K562 (cell line): Measurements from ENCODE around the gene FOXO3. TPM values are rescaled to one million over a fixed set of nuclear protein-coding genes. Genes with fewer than 3 reads are reported as not detected.
A peak's percentile ranks its signal among the peaks of the same experiment; 100 is the strongest.

Experiments used
- ARHGAP35 ChIP-seq: fragments of 450-650 bp; IDR thresholded peaks from 2 replicates; pipeline ENCODE4 v1.6.1; 2018; ENCODE audit not compliant: partially characterized antibody
- CBFA2T3 ChIP-seq: fragments of 450-650 bp; IDR thresholded peaks from 2 replicates; pipeline ENCODE4 v1.6.1; 2017
- CREM ChIP-seq: IDR thresholded peaks from 2 replicates; pipeline ENCODE4 v1.6.1; 2014; ENCODE audit warnings: antibody characterized with exemption, low read depth
- DPF2 ChIP-seq: fragments of 450-650 bp; IDR thresholded peaks from 2 replicates; pipeline ENCODE4 v1.6.1; 2016
- JUNB ChIP-seq: fragments of 450-650 bp; formaldehyde crosslinking; conservative IDR thresholded peaks from 2 replicates; pipeline ENCODE4 v1.4.0; 2020; ENCODE audit warnings: mild to moderate bottlenecking
- JUND ChIP-seq, 2 experiments: IDR thresholded peaks; 2 replicates in 1 of 2; 3 replicates in 1 of 2; pipeline ENCODE4 v1.6.1; 2011; ENCODE audit warnings: borderline replicate concordance in 2 of 2, low read depth in 2 of 2, low read length in 2 of 2, improper control_type of control experiment in 1 of 2, missing biosample characterization in 1 of 2, missing genetic modification characterization in 1 of 2, missing genetic modification reagents in 1 of 2
- MAX ChIP-seq: sonication (generic); formaldehyde crosslinking; IDR thresholded peaks from 2 replicates; pipeline ENCODE4 v1.9.0; 2022; ENCODE audit warnings: mild to moderate bottlenecking, missing genetic modification reagents
- MEIS2 ChIP-seq: fragments of 450-650 bp; IDR thresholded peaks from 2 replicates; pipeline ENCODE4 v1.6.1; 2014; ENCODE audit warnings: mild to moderate bottlenecking; ENCODE audit not compliant: partially characterized antibody
- MTA3 ChIP-seq: fragments of 450-650 bp; formaldehyde crosslinking; IDR thresholded peaks from 2 replicates; pipeline ENCODE4 v1.6.1; 2017; ENCODE audit warnings: mild to moderate bottlenecking, borderline replicate concordance
- NFIX ChIP-seq: fragments of 250-450 bp; sonication (Bioruptor Pico); IDR thresholded peaks from 2 replicates; pipeline ENCODE4 v1.4.0; 2020; ENCODE audit warnings: low read depth, mild to moderate bottlenecking, moderate library complexity
- NR2C2 ChIP-seq, 2 experiments: fragments of 200-800 bp in 1 of 2; sonication (Bioruptor generic) in 1 of 2; sonication (generic) in 1 of 2; formaldehyde crosslinking in 1 of 2; IDR thresholded peaks; 2 replicates each; pipeline versions ENCODE4 v1.6.1 to v1.8.0; 2016 to 2022; ENCODE audit warnings: mild to moderate bottlenecking in 1 of 2, missing compliant biosample characterization in 1 of 2, missing genetic modification characterization in 1 of 2, missing genetic modification reagents in 1 of 2
- PHF8 ChIP-seq: fragments of 200-600 bp; sonication (generic); IDR thresholded peaks from 2 replicates; pipeline ENCODE4 v1.6.1; 2012; ENCODE audit warnings: mixed run types, mild to moderate bottlenecking, inconsistent platforms, low read length, moderate library complexity, borderline replicate concordance
- PHTF2 ChIP-seq: fragments of 250-450 bp; sonication (Bioruptor Pico); IDR thresholded peaks from 2 replicates; pipeline ENCODE4 v1.5.0; 2021; ENCODE audit warnings: mild to moderate bottlenecking
- PTRF ChIP-seq: fragments of 450-650 bp; IDR thresholded peaks from 2 replicates; pipeline ENCODE4 v1.6.1; 2016; ENCODE audit warnings: mild to moderate bottlenecking, missing genetic modification characterization, missing compliant biosample characterization
- RFX5 ChIP-seq: IDR thresholded peaks from 2 replicates; pipeline ENCODE4 v1.6.1; 2011; ENCODE audit warnings: low read depth, mild to moderate bottlenecking, improper control_type of control experiment, low read length
- RFX7 ChIP-seq: fragments of 250-450 bp; sonication (Bioruptor Pico); IDR thresholded peaks from 2 replicates; pipeline ENCODE4 v1.5.1; 2021; ENCODE audit warnings: mild to moderate bottlenecking
- SETDB1 ChIP-seq: IDR thresholded peaks from one replicate; pipeline ENCODE4 v1.6.1; 2012; ENCODE audit warnings: low read length, control low read depth, inconsistent platforms
- SMAD2 ChIP-seq: fragments of 150-350 bp; IDR thresholded peaks from 2 replicates; pipeline ENCODE4 v1.6.1; 2014; ENCODE audit warnings: low read depth, mild to moderate bottlenecking, low read length
- SNIP1 ChIP-seq: fragments of 450-650 bp; IDR thresholded peaks from 2 replicates; pipeline ENCODE4 v1.7.1; 2017; ENCODE audit warnings: low read depth, mild to moderate bottlenecking
- TSC22D4 ChIP-seq: fragments of 450-650 bp; IDR thresholded peaks from 2 replicates; pipeline ENCODE4 v1.6.1; 2016; ENCODE audit warnings: missing genetic modification characterization, missing biosample characterization, control low read depth
- ZNF133 ChIP-seq: fragments of 250-450 bp; sonication (Bioruptor Pico); IDR thresholded peaks from 2 replicates; pipeline ENCODE4 v1.4.0; 2020; ENCODE audit warnings: mild to moderate bottlenecking
- ZNF445 ChIP-seq: fragments of 250-450 bp; sonication (Bioruptor Pico); IDR thresholded peaks from 2 replicates; pipeline ENCODE4 v1.4.0; 2020; ENCODE audit warnings: low read depth, mild to moderate bottlenecking, moderate library complexity
- ZNF592 ChIP-seq: fragments of 450-650 bp; IDR thresholded peaks from 2 replicates; pipeline ENCODE4 v1.6.1; 2017; ENCODE audit warnings: antibody characterized with exemption, mild to moderate bottlenecking
- ZNF830 ChIP-seq: fragments of 250-450 bp; sonication (Bioruptor Pico); IDR thresholded peaks from 2 replicates; pipeline ENCODE4 v1.5.0; 2021; ENCODE audit warnings: mild to moderate bottlenecking
- ZZZ3 ChIP-seq: fragments of 450-650 bp; IDR thresholded peaks from 2 replicates; pipeline ENCODE4 v1.6.1; 2016; ENCODE audit warnings: antibody characterized with exemption, mild to moderate bottlenecking, moderate library complexity
- polyA plus RNA-seq, 8 experiments: library from polyadenylated mRNA; depleted of rRNA in 4 of 8; stranded (reverse) in 5 of 8; unstranded in 3 of 8; fragments of >200 nt; fragmentation: Nextera tagmentation in 2 of 8; fragmentation: Illumina TruSeq in 1 of 8; extraction: Ambion mirVana in 2 of 8; extraction: Trizol in 1 of 8; gene quantifications; 2 replicates each; pipeline versions ENCODE4 v1.2.1 to v1.2.3, GENCODE V29; 2011 to 2014; ENCODE audit warnings: inconsistent platforms in 1 of 8, missing spikeins in 1 of 8
- total RNA-seq, 7 experiments: library from RNA; depleted of rRNA in 6 of 7; stranded (reverse); fragments of >200 nt in 6 of 7; fragmentation: Illumina TruSeq in 2 of 7; extraction: Trizol in 2 of 7; gene quantifications; 2 replicates each; pipeline versions ENCODE4 v1.2.1 to v1.2.3, GENCODE V29; 2011 to 2021; ENCODE audit warnings: low replicate concordance in 1 of 7
- TF ChIP-seq, protein P1 (sequence below): fragments of 450-650 bp; formaldehyde crosslinking; IDR thresholded peaks from 2 replicates; pipeline ENCODE4 v1.4.0; 2022; ENCODE audit warnings: mild to moderate bottlenecking, moderate library complexity

The FOXO3 gene
- total and polyA plus RNA-seq, 9 of the 15 experiments (the other 6 are each of a cell fraction or from before 2014, with no cell fraction given): 3.0 to 14.6 (median 6.0) TPM

- TF ChIP-seq ZNF133 (CRISPR knock-in tag) (no peak), PHF8 (no peak), ZNF592 (no peak), NFIX (CRISPR knock-in tag) (no peak), ZNF830 (no peak), PTRF (no peak), CREM (no peak), SMAD2 (no peak), ZNF445 (no peak), RFX5 (no peak), SETDB1 (no peak), MEIS2 (no peak), PHTF2 (no peak), DPF2 (peak; percentile 62), TSC22D4 (tag) (no peak), ARHGAP35 (peak; percentile 76), JUNB (CRISPR knock-in tag) (no peak), JUND (IDR thresholded peaks at IDR 0.05; ENCODE audit: borderline replicate concordance, low read depth, low read length) (peak; percentile 18; the same call in 1 of the 2 replicates), JUND (tag; IDR thresholded peaks at IDR 0.05; ENCODE audit: borderline replicate concordance, low read depth, low read length) (peak; percentile 12; the same call in 1 of the 3 replicates), MAX (CRISPR knock-in tag) (no peak), MTA3 (no peak), NR2C2 (CRISPR knock-in tag; IDR thresholded peaks at IDR 0.05) (no peak), NR2C2 (tag; IDR thresholded peaks at IDR 0.05) (peak; percentile 49; the same call in 1 of the 2 replicates), RFX7 (CRISPR knock-in tag) (no peak), CBFA2T3 (no peak), ZZZ3 (no peak), SNIP1 (no peak)
- TF ChIP-seq, protein P1, sequence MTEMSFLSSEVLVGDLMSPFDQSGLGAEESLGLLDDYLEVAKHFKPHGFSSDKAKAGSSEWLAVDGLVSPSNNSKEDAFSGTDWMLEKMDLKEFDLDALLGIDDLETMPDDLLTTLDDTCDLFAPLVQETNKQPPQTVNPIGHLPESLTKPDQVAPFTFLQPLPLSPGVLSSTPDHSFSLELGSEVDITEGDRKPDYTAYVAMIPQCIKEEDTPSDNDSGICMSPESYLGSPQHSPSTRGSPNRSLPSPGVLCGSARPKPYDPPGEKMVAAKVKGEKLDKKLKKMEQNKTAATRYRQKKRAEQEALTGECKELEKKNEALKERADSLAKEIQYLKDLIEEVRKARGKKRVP: no peak
Observed at GRCh38 chr6:108630050-108630714, 69.5 kb downstream of the FOXO3 start (continued).
